CD4-positive, alpha-beta T cell treated with Interleukin-15 for 4 hours (primary cell): ENCODE measurements around the gene MBD5.
A peak's percentile ranks its signal among the peaks of the same experiment; 100 is the strongest.

Experiments
- DNase-seq: peaks from one replicate; pipeline ENCODE4 v3.0.0-alpha.2; 2020; ENCODE audit warnings: low spot score

MBD5 gene

GRCh38 chr2:148552675-148553331, 531.9 kb downstream of the MBD5 start:
- DNase-seq: peak; percentile 45

GRCh38 chr2:148553332-148553887, 532.5 kb downstream of the MBD5 start:
- DNase-seq: peak; percentile 18

- no peak for DNase-seq
These were observed 533.8 kb downstream of the MBD5 start for GRCh38 chr2:148554459-148555247.

GRCh38 chr2:148555622-148556294, 534.9 kb downstream of the MBD5 start:
- no peak for DNase-seq

- no peak for DNase-seq
These were observed 537.0 kb downstream of the MBD5 start for GRCh38 chr2:148557844-148558436.

- no peak for DNase-seq
These were observed 539.6 kb downstream of the MBD5 start for GRCh38 chr2:148560496-148560895.

GRCh38 chr2:148561389-148561788, 540.5 kb downstream of the MBD5 start:
- no peak for DNase-seq

GRCh38 chr2:148565272-148565894, 544.5 kb downstream of the MBD5 start:
- DNase-seq: no peak
